HepG2 (cell line): Measurements from ENCODE around the gene KRT17. TPM values are rescaled to one million over a fixed set of nuclear protein-coding genes. Genes with fewer than 3 reads are reported as not detected.
A peak's percentile ranks its signal among the peaks of the same experiment; 100 is the strongest.

Experiments
- ARNT ChIP-seq: fragments of 450-650 bp; IDR thresholded peaks from 2 replicates; pipeline ENCODE4 v1.6.1; 2017
- CEBPZ ChIP-seq: IDR thresholded peaks from 2 replicates; pipeline ENCODE4 v1.6.1; 2012; ENCODE audit warnings: low read length, improper control_type of control experiment
- CHCHD3 ChIP-seq: sonication (generic); formaldehyde crosslinking; IDR thresholded peaks from 2 replicates; pipeline ENCODE4 v1.8.0; 2022; ENCODE audit warnings: mild to moderate bottlenecking, missing genetic modification reagents, moderate library complexity
- ETS1 ChIP-seq: sonication (generic); formaldehyde crosslinking; IDR thresholded peaks from 2 replicates; pipeline ENCODE4 v1.4.0; 2020; ENCODE audit warnings: missing genetic modification reagents
- FOSL1 ChIP-seq: sonication (generic); formaldehyde crosslinking; IDR thresholded peaks from 2 replicates; pipeline ENCODE4 v1.9.0; 2021; ENCODE audit warnings: missing genetic modification reagents, borderline replicate concordance
- FUBP1 ChIP-seq: sonication (generic); formaldehyde crosslinking; IDR thresholded peaks from 2 replicates; pipeline ENCODE4 v1.5.1; 2020; ENCODE audit warnings: missing genetic modification reagents, mild to moderate bottlenecking, borderline replicate concordance
- GATAD1 ChIP-seq: IDR thresholded peaks from 2 replicates; pipeline ENCODE4 v1.6.1; 2016; ENCODE audit warnings: missing genetic modification reagents, missing compliant biosample characterization
- IRF9 ChIP-seq: sonication (generic); formaldehyde crosslinking; IDR thresholded peaks from 2 replicates; pipeline ENCODE4 v1.8.0; 2022; ENCODE audit warnings: missing genetic modification reagents, mild to moderate bottlenecking, borderline replicate concordance
- NONO ChIP-seq, 2 experiments: fragments of 450-650 bp in 1 of 2; sonication (generic) in 1 of 2; formaldehyde crosslinking in 1 of 2; IDR thresholded peaks in 1 of 2; conservative IDR thresholded peaks in 1 of 2; 2 replicates each; pipeline versions ENCODE4 v1.6.1 to v1.8.0; 2017 to 2022; ENCODE audit warnings: mild to moderate bottlenecking in 1 of 2, missing genetic modification reagents in 1 of 2, moderate library complexity in 1 of 2
- TBX2 ChIP-seq: sonication (generic); formaldehyde crosslinking; IDR thresholded peaks from 2 replicates; pipeline ENCODE4 v1.5.0; 2020; ENCODE audit warnings: missing genetic modification reagents, mild to moderate bottlenecking, borderline replicate concordance
- THAP7 ChIP-seq: sonication (generic); formaldehyde crosslinking; IDR thresholded peaks from 2 replicates; pipeline ENCODE4 v1.8.1; 2023; ENCODE audit warnings: mild to moderate bottlenecking, missing genetic modification reagents
- ZFYVE20 ChIP-seq: sonication (generic); formaldehyde crosslinking; IDR thresholded peaks from 2 replicates; pipeline ENCODE4 v1.8.0; 2023; ENCODE audit warnings: low read depth, mild to moderate bottlenecking, moderate library complexity, missing genetic modification reagents, borderline replicate concordance
- ZNF232 ChIP-seq: sonication (generic); formaldehyde crosslinking; IDR thresholded peaks from 2 replicates; pipeline ENCODE4 v1.4.0; 2020; ENCODE audit warnings: missing genetic modification reagents, borderline replicate concordance
- ZNF547 ChIP-seq: sonication (generic); formaldehyde crosslinking; IDR thresholded peaks from 2 replicates; pipeline ENCODE4 v1.5.1; 2020; ENCODE audit warnings: mild to moderate bottlenecking, missing genetic modification reagents
- ZNF780A ChIP-seq: sonication (generic); formaldehyde crosslinking; IDR thresholded peaks from 2 replicates; pipeline ENCODE4 v1.8.0; 2022; ENCODE audit warnings: mild to moderate bottlenecking, missing genetic modification reagents, moderate library complexity
- ZNF784 ChIP-seq: sonication (generic); formaldehyde crosslinking; IDR thresholded peaks from 2 replicates; pipeline ENCODE4 v1.5.1; 2020; ENCODE audit warnings: missing genetic modification reagents, mild to moderate bottlenecking, borderline replicate concordance
- ZNF83 ChIP-seq: sonication (generic); formaldehyde crosslinking; IDR thresholded peaks from 2 replicates; pipeline ENCODE4 v1.4.0; 2020; ENCODE audit warnings: missing genetic modification reagents, mild to moderate bottlenecking, borderline replicate concordance
- ZUFSP ChIP-seq: sonication (generic); formaldehyde crosslinking; IDR thresholded peaks from 2 replicates; pipeline ENCODE4 v1.9.0; 2021; ENCODE audit warnings: missing genetic modification reagents, mild to moderate bottlenecking, borderline replicate concordance
- polyA plus RNA-seq, 8 experiments: library from polyadenylated mRNA; depleted of rRNA in 3 of 8; stranded (reverse) in 7 of 8; unstranded in 1 of 8; fragments of >200 nt; fragmentation: Illumina TruSeq in 4 of 8; extraction: Trizol in 4 of 8; gene quantifications; 2 replicates each; pipeline versions ENCODE4 v1.2.1 to v1.2.3, GENCODE V29; 2011 to 2016; ENCODE audit warnings: low read depth in 4 of 8, missing spikeins in 1 of 8, mixed read lengths in 1 of 8; ENCODE audit not compliant: insufficient read depth in 1 of 8
- total RNA-seq, 5 experiments: library from RNA; depleted of rRNA; stranded (reverse); fragments of >200 nt; fragmentation: Illumina TruSeq; extraction: Trizol; gene quantifications; 2 replicates each; pipeline ENCODE4 v1.2.3, GENCODE V29; 2016; ENCODE audit warnings: low read depth in 1 of 5

The KRT17 gene
- total and polyA plus RNA-seq, 2 of the 13 experiments (the other 11 are each of a cell fraction or from before 2014, with no cell fraction given) = 0.38 to 0.82 TPM

- TF ChIP-seq ZUFSP (CRISPR knock-in tag) (no peak), THAP7 (CRISPR knock-in tag) (no peak), TBX2 (CRISPR knock-in tag) (peak; percentile 12), ARNT (no peak), ETS1 (CRISPR knock-in tag) (no peak), NONO (IDR thresholded peaks at IDR 0.05) (no peak), NONO (CRISPR knock-in tag; conservative IDR thresholded peaks at IDR 0.05) (no peak), FOSL1 (CRISPR knock-in tag) (no peak), ZNF547 (CRISPR knock-in tag) (no peak), ZFYVE20 (CRISPR knock-in tag) (no peak), IRF9 (CRISPR knock-in tag) (0 out of 2 replicates have a peak, but pooled peaks have one; percentile 4), CEBPZ (no peak), ZNF232 (CRISPR knock-in tag) (no peak), ZNF784 (CRISPR knock-in tag) (0 out of 2 replicates have a peak, but pooled peaks have one; percentile 17), FUBP1 (CRISPR knock-in tag) (no peak), CHCHD3 (0 out of 2 replicates have a peak, but pooled peaks have one; percentile 7), ZNF780A (CRISPR knock-in tag) (no peak), GATAD1 (CRISPR knock-in tag) (peak; percentile 5; the same call in 1 of the 2 replicates), ZNF83 (CRISPR knock-in tag) (no peak)
Measured at GRCh38 chr17:41666237-41666641, 41.9 kb upstream of the KRT17 start (continued).
